HG03196 (cell line): ENCODE data around the gene S1PR1.
"Not testable (repeated sequence)": the region's sequence is repeated elsewhere in the genome, so short reads cannot be mapped to it uniquely, and the experiment has no call there.

Source experiments
- ATAC-seq: cut with Tn5 transposase; IDR thresholded peaks from one replicate; pipeline ENCODE4 v1.9.1; 2021; ENCODE audit not compliant: unreplicated experiment

Gene S1PR1

DNA sequence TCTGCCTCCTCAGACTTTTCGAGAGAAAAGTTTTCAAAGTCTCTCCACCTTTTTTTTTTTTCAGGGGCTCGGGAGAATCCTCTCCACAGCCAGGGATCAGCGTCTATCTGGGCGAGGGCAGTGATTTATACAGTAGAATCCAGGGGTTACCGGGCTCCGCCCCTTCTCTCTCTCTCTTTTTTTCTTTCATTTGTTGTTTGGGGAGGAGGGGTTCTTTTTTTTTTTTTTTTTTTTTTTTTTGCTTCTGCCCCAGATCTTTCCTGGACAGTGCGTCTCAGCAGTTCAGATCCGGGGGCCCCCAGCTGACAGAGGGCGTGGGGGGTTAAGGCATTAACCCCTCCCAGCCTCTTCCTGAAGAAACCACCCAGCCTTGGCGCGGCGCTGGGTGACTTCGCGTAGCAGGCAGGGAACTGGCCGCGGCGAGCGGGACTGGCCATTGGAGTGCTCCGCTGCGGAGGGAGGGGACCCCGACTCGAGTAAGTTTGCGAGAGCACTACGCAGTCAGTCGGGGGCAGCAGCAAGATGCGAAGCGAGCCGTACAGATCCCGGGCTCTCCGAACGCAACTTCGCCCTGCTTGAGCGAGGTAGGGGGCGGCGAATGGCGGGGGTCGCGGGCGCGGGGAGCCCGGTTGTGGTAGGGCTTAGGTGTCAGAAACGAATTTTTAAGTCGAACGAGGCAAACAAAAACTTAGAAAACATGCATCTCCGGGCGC, at the start of gene S1PR1:
Gene S1PR1 (plus strand): TSS at position 504 of the 713 bp plus-strand sequence. CDS start 1,966 bp downstream, outside the sequence.
- ATAC-seq, result peak; percentile 19

- no peak for ATAC-seq
These were observed 49.5 kb upstream of the S1PR1 start for GRCh38 chr1:101187297-101187696.

DNA sequence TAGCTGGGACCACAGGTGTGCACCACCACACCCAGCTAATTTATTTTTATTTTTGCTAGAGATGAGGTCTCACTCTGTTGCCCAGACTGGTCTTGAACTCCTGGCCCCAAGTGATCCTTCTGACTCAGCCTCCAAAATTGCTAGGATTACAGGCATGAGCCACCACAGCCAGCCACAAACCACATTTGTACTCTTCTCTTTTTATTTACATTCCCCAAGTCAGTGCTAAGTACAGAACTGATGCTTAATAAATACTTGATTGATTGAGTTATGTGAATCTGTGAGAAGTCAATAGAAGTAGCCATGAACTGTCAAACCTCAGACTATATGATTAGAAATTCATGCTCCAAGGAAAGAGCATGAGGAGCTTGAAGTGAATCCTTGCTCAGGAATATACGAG, 48.5 kb upstream of the S1PR1 start:
- no peak for ATAC-seq

- not testable (repeated sequence) for ATAC-seq
These were observed 47.9 kb upstream of the S1PR1 start for GRCh38 chr1:101188968-101189367.

DNA sequence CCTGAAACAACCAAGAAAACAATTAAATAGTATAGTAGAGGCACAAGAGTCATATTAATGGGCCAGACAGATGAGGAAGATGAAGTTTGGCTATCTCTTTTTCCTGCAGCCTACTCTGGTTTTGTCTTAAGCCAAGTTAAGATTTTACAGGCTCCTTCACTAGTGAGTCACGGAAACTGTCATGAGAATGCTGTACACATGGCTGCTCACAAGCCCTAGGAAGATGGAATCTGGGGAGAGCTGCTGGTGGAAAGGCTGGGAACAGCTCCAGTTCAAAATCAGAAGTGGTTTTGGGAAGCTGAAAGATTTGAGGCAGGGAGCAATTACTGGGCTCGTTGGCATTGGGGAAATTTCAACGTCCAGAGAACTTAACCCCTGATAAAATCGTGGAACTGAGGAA, 46.4 kb upstream of the S1PR1 start:
- ATAC-seq, result no peak

GRCh38 chr1:101191049-101191448, 45.8 kb upstream of the S1PR1 start:
- no peak for ATAC-seq

- no peak for ATAC-seq
These were observed 43.1 kb upstream of the S1PR1 start for GRCh38 chr1:101193733-101194169.

DNA sequence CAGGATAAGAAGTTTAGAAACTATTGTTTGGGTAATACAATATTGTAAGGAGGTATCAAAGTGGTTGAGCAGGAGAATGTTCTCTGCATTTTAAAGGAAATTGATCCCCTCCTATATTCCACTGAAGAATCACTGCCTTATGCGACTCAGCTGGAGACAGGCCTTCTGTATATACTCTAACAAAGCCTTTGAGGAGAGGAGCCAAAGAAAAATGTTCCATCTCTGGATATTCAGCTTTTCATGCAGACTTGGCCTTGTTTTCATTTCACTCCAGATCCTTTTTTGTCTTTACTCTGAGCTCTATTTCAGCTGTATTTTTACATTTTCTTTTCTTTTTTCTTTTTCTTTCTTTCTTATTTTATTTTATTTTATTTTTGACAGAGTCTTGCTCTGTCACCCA, 42.1 kb upstream of the S1PR1 start:
- no peak for ATAC-seq

- ATAC-seq, result no peak
These were observed 40.2 kb upstream of the S1PR1 start for GRCh38 chr1:101196668-101197067.

DNA sequence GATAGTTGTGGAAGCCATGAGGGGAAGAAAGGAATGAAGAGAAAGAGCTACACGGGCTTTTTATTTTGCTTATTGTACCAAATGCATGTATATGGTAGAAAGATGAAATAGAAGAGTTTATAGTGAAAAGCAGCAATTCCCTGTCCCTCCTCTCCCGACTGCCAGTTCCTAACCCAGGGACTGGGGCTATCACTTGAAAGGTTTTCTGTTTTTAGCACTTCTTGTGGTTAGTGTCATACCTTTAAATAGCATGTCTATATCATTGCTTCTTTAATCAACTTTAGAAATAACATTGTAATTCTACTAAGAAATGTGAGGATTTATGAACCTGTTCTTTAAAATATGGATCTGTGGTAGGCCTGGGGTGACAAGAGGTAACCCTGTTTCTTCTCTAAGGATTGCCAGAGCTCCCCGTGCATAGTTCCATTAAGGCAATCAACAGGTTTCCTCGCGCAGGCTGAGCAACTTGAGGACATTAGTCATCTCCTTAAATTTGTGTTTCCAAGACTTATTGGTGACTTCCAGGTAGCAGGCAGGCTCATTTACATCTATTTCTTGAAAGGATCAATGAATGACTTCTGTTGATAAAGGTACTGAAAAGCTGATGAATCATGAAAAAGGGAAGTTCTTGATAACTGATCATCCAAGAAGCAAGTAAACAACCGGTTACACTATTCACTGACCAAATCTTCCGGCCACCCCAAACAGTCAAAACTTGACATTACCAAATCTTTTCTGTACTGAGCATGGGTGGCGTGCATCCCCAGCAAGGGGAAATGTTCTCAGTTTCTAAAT, 37.8 kb upstream of the S1PR1 start:
- peak; percentile 98 for ATAC-seq

GRCh38 chr1:101199637-101199982, 37.2 kb upstream of the S1PR1 start:
- no peak for ATAC-seq

DNA sequence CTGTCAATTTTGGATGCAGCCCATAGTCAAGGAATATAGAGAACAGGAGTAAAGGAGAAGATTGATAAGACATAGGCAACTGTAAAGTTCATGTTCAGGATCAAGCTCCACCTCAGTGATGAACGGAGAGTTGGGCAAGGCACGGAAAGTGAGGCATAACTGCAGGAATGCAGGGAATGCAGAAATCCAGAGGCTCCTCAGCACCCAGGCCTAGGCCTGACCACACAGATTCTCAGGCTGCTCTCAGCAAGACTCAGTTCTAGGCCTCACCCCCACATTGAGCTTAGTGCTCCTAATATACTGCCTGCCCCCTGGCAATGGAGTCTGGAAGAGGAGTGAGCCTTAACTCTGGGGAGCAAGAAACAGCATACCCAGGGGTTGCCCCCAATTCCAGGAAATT, 36.3 kb upstream of the S1PR1 start:
- no peak for ATAC-seq

DNA sequence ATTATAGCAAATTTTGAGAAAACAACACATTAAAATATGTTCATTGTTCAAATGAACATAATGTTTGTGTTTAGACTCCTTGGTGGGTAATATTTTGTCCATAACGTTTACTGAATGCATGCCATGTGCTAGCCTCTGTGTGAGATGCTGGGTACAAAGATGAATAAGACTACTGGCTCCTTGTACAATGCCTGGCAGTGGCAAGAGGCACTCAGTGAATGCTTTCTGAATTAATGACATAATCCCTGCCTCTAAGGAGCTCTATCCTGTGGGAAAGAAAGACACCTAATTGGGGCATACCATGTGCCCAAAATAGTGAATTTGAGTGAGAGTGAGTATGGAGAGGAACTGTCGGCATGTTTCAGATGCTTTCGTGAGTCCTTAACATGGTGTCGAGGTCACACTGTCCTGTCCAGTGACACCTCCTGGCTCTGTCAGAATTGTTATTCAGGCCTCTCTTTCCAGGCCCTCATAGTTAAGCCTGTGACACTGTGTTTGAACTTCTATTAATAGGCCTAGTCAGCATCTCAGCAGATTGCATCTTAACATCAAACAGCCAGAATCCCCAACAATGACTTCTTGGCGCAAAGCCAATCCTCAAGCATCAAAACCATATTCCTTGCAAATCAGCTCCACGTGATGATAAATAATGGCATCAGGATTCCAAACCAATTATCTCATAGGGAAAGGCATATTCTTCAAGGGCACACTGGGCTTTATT, 32.8 kb upstream of the S1PR1 start:
- ATAC-seq, result no peak

DNA sequence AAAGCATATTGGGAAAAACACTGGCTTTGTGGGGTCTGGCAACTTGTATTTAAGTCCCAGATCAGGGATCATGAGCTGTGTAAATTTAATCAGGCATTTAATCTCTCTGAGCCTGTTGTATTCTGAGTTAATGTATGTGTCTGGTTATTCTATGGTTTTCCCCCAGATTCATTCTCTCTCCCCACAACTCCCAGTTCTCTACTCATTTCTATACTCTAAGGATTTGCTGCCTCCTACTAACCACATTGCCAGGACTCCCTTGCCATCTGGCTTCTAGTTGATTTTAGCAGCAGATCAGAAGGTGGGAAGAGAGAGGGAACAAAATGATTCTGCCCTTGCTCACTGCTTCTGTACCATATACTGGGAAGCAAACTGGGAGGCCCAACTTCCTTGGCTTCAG, 31.4 kb upstream of the S1PR1 start:
- ATAC-seq, result no peak

GRCh38 chr1:101206139-101206538, 30.7 kb upstream of the S1PR1 start:
- not testable (repeated sequence) for ATAC-seq

GRCh38 chr1:101207271-101207670, 29.5 kb upstream of the S1PR1 start:
- not testable (repeated sequence) for ATAC-seq

DNA sequence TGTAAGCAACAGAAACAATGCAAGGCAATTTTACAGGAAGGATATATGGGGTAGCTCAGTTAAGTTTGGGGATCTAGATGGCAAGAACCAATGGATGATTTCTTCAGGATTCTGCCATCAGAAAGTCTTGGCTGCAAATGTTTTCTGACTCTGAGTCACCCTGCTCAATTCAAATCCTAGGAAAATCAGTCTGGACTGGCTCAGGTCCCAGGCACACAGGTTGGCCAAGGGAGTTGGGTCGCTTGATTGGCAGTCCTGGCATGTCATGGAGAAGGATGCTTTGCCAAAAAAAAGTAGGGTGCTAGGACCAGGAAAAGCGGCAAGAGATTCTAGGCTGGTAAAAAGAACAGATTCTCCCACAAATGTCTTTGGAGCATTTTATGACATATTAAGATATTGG, 28.9 kb upstream of the S1PR1 start:
- no peak for ATAC-seq

DNA sequence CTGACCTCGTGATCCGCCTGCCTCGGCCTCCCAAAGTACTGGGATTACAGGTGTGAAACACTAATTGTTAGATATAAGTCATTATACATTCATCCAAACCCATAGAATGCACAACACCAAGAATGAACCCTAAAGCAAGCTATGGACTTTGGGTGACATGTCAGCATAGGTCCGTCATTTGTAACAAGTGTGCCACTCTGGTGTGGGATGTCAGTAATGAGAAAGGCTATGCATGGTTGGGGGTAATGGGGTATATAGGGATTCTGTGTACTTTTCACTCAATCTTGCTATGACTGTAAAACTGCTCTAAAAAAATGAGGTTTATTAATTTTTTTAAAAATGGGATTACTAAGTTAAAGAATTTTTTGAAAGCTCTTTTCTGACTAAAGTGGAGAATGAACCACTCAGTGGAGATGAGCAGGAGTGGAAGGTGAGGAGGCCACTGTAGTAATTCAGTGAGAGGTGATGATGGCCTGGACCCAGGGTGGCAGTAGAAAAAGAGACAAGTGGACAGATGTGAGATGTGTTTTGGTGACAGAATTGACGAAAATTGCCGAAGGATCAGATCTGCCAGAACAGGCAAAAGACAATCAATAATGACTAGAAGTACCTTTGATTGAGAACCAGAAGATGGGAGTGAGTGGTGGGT, 21.3 kb upstream of the S1PR1 start:
- ATAC-seq, result no peak

- ATAC-seq, result no peak
These were observed 20.2 kb upstream of the S1PR1 start for GRCh38 chr1:101216623-101217022.

- no peak for ATAC-seq
These were observed 19.7 kb upstream of the S1PR1 start for GRCh38 chr1:101217148-101217547.

DNA sequence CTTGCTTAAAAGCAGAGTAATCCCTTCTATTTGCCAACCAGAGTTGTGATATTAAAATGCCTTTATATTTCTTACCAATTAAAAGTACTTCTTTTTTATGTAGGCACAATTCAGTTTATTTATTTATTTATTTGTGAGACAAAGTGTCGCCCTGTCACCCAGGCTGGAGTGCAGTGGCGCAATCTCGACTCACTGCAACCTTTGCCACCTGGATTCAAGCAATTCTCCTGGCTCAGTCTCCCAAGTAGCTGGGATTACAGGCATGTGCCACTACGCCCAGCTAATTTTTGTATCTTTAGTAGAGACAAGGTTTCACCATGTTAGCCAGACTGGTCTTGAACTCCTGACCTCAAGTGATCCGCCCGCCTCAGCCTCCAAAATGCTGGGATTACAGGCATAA, 17.9 kb upstream of the S1PR1 start:
- ATAC-seq, result not testable (repeated sequence)
